NCI-H526 treated with DMSO at 0.1 percent for 48 hours (cell line): ENCODE measurements around the gene IL1A.
A peak's percentile ranks its signal among the peaks of the same experiment; 100 is the strongest.
"Not testable (repeated sequence)": the region's sequence is repeated elsewhere in the genome, so short reads cannot be mapped to it uniquely, and the experiment has no call there.

Experiments used
- DNase-seq: peaks from one replicate; lab custom pipeline; 2025; lab: John Stamatoyannopoulos, UW

The IL1A gene

GRCh38 chr2:112784199-112785189 lies at the start of gene IL1A:
IL1A (minus strand) TSS chr2:112784493; CDS start chr2:112783770, 723 bp downstream.
- no peak for DNase-seq

- DNase-seq: no peak
Observed at GRCh38 chr2:112833976-112834375, 49.7 kb upstream of the IL1A start.

GRCh38 chr2:112833639-112833931 lies 49.3 kb upstream of the IL1A start:
- not testable (repeated sequence) for DNase-seq

- no peak for DNase-seq
Observed at GRCh38 chr2:112832841-112833638, 48.7 kb upstream of the IL1A start.

GRCh38 chr2:112831946-112832840 lies 47.9 kb upstream of the IL1A start:
- no peak for DNase-seq

GRCh38 chr2:112831513-112831845 lies 47.2 kb upstream of the IL1A start:
- DNase-seq: no peak

- DNase-seq: no peak
Observed at GRCh38 chr2:112830682-112831512, 46.6 kb upstream of the IL1A start.

GRCh38 chr2:112829961-112830681 lies 45.8 kb upstream of the IL1A start:
- DNase-seq: no peak

- no peak for DNase-seq
Observed at GRCh38 chr2:112829101-112829960, 45.0 kb upstream of the IL1A start.

GRCh38 chr2:112828251-112828691 lies 44.0 kb upstream of the IL1A start:
- DNase-seq: no peak

GRCh38 chr2:112827604-112828185 lies 43.4 kb upstream of the IL1A start:
- DNase-seq: no peak

- no peak for DNase-seq
Observed at GRCh38 chr2:112827009-112827408, 42.7 kb upstream of the IL1A start.

- DNase-seq: no peak
Observed at GRCh38 chr2:112825706-112826105, 41.4 kb upstream of the IL1A start.

- DNase-seq: peak; percentile 67
Observed at GRCh38 chr2:112824694-112825085, 40.4 kb upstream of the IL1A start.

GRCh38 chr2:112821682-112822081 lies 37.4 kb upstream of the IL1A start:
- DNase-seq: no peak

- DNase-seq: no peak
Observed at GRCh38 chr2:112821142-112821541, 36.8 kb upstream of the IL1A start.

- DNase-seq: no peak
Observed at GRCh38 chr2:112820343-112820742, 36.0 kb upstream of the IL1A start.

- DNase-seq: no peak
Observed at GRCh38 chr2:112819081-112819480, 34.8 kb upstream of the IL1A start.
